ENCODE measurements around the gene FN3K.

The FN3K gene

DNA sequence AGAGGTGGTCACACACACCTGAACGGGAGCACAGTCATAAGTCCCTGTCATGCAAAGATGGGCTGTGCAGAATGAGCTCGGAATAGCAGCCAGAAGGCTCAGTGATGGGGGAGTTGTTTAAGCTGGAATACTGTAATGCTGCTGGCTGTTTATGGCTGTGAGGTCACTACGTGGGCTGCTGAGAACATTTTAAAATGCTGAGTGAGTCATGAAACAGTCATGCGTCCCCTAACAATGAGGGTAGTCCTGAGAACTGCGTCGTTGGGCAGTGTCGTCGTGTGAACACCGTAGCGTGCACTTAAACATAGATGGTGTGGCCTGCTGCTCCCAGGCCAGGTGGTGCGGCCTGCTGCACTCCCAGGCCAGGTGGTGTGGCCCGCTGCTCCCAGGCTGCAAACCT, 56.1 kb downstream of the FN3K start:
- TF ChIP-seq CTCF (conservative IDR thresholded peaks at IDR 0.05; ENCODE audit: control insufficient read depth, insufficient read depth, low read depth, low read length) = no peak
- peak; percentile 97 for DNase-seq (ENCODE audit: low read depth)
- no peak overlapping the region for H3K4me3 ChIP-seq (ENCODE audit: control insufficient read depth, low read depth, low read length)

- TF ChIP-seq CTCF (conservative IDR thresholded peaks at IDR 0.05; ENCODE audit: control insufficient read depth, insufficient read depth, low read depth, low read length) = no peak
- no peak overlapping the region for H3K4me3 ChIP-seq (ENCODE audit: control insufficient read depth, low read depth, low read length)
- peak; percentile 51 for DNase-seq (ENCODE audit: low read depth)
Measured at GRCh38 chr17:82793974-82794630, 58.7 kb downstream of the FN3K start.

GRCh38 chr17:82794781-82795482, 59.5 kb downstream of the FN3K start:
- no peak overlapping the region for H3K4me3 ChIP-seq (ENCODE audit: control insufficient read depth, low read depth, low read length)
- no peak for TF ChIP-seq CTCF (conservative IDR thresholded peaks at IDR 0.05; ENCODE audit: control insufficient read depth, insufficient read depth, low read depth, low read length)
- DNase-seq (ENCODE audit: low read depth) = peak; percentile 58

GRCh38 chr17:82795615-82796014, 60.2 kb downstream of the FN3K start:
- H3K4me3 ChIP-seq (ENCODE audit: control insufficient read depth, low read depth, low read length) = no peak overlapping the region
- no peak for DNase-seq (ENCODE audit: low read depth)
- TF ChIP-seq CTCF (conservative IDR thresholded peaks at IDR 0.05; ENCODE audit: control insufficient read depth, insufficient read depth, low read depth, low read length) = no peak

GRCh38 chr17:82797061-82797460, 61.6 kb downstream of the FN3K start:
- no peak overlapping the region for H3K4me3 ChIP-seq (ENCODE audit: control insufficient read depth, low read depth, low read length)
- no peak for TF ChIP-seq CTCF (conservative IDR thresholded peaks at IDR 0.05; ENCODE audit: control insufficient read depth, insufficient read depth, low read depth, low read length)
- no peak for DNase-seq (ENCODE audit: low read depth)

DNA sequence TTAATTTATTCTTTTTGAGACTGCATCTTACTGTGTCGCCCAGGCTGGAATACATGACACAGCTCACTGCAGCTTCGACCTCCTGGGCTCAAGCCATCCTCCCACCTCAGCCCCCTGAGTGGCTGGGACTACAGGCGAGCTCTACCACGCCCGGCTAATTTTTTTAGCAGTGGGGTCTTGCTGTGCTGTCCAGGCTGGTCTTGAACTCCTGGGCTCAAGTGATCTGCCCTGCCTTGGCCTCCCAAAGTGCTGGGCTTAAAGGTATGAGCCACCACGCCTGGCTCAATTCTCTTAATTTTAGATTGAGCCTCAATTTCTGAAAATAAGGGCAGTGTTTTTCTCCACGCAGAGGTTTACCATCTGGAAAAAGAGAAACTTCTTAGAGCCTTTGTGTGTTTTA, 63.3 kb downstream of the FN3K start:
- no peak for TF ChIP-seq CTCF (conservative IDR thresholded peaks at IDR 0.05; ENCODE audit: control insufficient read depth, insufficient read depth, low read depth, low read length)
- H3K4me3 ChIP-seq (ENCODE audit: control insufficient read depth, low read depth, low read length) = no peak overlapping the region
- no peak for DNase-seq (ENCODE audit: low read depth)
